T-cell (primary cell): Measurements from ENCODE around the gene RBM18. TPM values are rescaled to one million over a fixed set of nuclear protein-coding genes. Genes with fewer than 3 reads are reported as not detected.

ENCODE experiments used
- ATAC-seq, 4 experiments: fragments of 200-7000 bp in 3 of 4; fragments of 150-1000 bp in 1 of 4; cut with Tn5 transposase; replicated peaks in 1 of 4; 1 replicate in 3 of 4; 2 replicates in 1 of 4; pipeline ENCODE4 v1.10.0; 2021; ENCODE audit warnings: moderate library complexity in 3 of 4, mild to moderate bottlenecking in 2 of 4, moderate number of reproducible peaks in 1 of 4
- CTCF ChIA-PET, 2 donors: fragments of 300-600 bp; sonication (Branson Sonifier 250); formaldehyde crosslinking; loops; one replicate each; lab custom pipeline; 2022; ENCODE audit warnings: antibody characterized with exemption in 2 of 2; lab: Charles Lee
- POLR2A ChIA-PET, 2 donors: fragments of 300-600 bp; sonication (Branson Sonifier 250); formaldehyde crosslinking; loops; one replicate each; lab custom pipeline; 2022; ENCODE audit warnings: antibody characterized with exemption in 2 of 2; lab: Charles Lee
- DNase-seq, 35 experiments: peaks; one replicate each; pipeline versions ENCODE4 v3.0.0 to v3.0.0-alpha.2; 2013 to 2023
- H3K27ac ChIP-seq: one replicate; pipeline ENCODE4 v1.5.1; 2013; ENCODE audit warnings: low read length
- H3K27me3 ChIP-seq, 2 experiments: replicated peaks in 1 of 2; 1 replicate in 1 of 2; 2 replicates in 1 of 2; pipeline versions ENCODE4 v1.6.1 to v1.7.0; 2013; ENCODE audit warnings: low read length in 1 of 2, mixed read lengths in 1 of 2; ENCODE audit not compliant: control insufficient read depth in 2 of 2, insufficient read depth in 2 of 2; ENCODE audit errors: extremely low read depth in 1 of 2
- H3K36me3 ChIP-seq, 2 donors: 1 replicate in 1 of 2; 2 replicates in 1 of 2; pipeline versions ENCODE4 v1.6.1 to v1.7.0; 2013; ENCODE audit warnings: low read length in 1 of 2; ENCODE audit not compliant: control insufficient read depth in 2 of 2, insufficient read depth in 1 of 2; ENCODE audit errors: extremely low read depth in 1 of 2
- H3K4me1 ChIP-seq, 2 experiments: 1 replicate in 1 of 2; 2 replicates in 1 of 2; pipeline versions ENCODE4 v1.6.1 to v1.7.0; 2013; ENCODE audit warnings: low read length in 2 of 2, mixed read lengths in 1 of 2; ENCODE audit not compliant: insufficient read depth in 2 of 2, control insufficient read depth in 1 of 2; ENCODE audit errors: extremely low read depth in 1 of 2
- H3K4me3 ChIP-seq, 2 donors: 1 replicate in 1 of 2; 2 replicates in 1 of 2; pipeline versions ENCODE4 v1.5.1 to v1.7.0; 2013; ENCODE audit warnings: mild to moderate bottlenecking in 2 of 2, low read length in 1 of 2, moderate library complexity in 1 of 2; ENCODE audit not compliant: control insufficient read depth in 1 of 2; ENCODE audit errors: extremely low read depth in 1 of 2
- H3K9me3 ChIP-seq: 2 replicates; pipeline ENCODE4 v1.7.0; 2013
- H3K27ac Mint-ChIP-seq, 2 donors: one replicate each; pipeline ENCODE4 v1.8.0; 2020 to 2021; ENCODE audit warnings: mild to moderate bottlenecking in 2 of 2, mixed read lengths in 2 of 2
- H3K27me3 Mint-ChIP-seq, 2 donors: one replicate each; pipeline ENCODE4 v1.8.0; 2021 to 2022; ENCODE audit warnings: mixed read lengths in 2 of 2
- H3K36me3 Mint-ChIP-seq: one replicate; pipeline ENCODE4 v1.8.0; 2021; ENCODE audit warnings: mixed read lengths
- H3K4me1 Mint-ChIP-seq, 3 donors: one replicate each; pipeline ENCODE4 v1.8.0; 2020 to 2022; ENCODE audit warnings: mixed read lengths in 3 of 3, mild to moderate bottlenecking in 1 of 3
- H3K4me3 Mint-ChIP-seq, 3 donors: one replicate each; pipeline ENCODE4 v1.8.0; 2020 to 2022; ENCODE audit warnings: mild to moderate bottlenecking in 3 of 3, mixed read lengths in 3 of 3, moderate library complexity in 3 of 3
- H3K9me3 Mint-ChIP-seq, 3 donors: one replicate each; pipeline ENCODE4 v1.8.0; 2020 to 2022; ENCODE audit warnings: mixed read lengths in 3 of 3
- WGBS: methylation state at CpG from one replicate; pipeline ENCODE4 v1.1.5; 2013; ENCODE audit warnings: missing lambda C conversion rate; ENCODE audit not compliant: insufficient coverage; 5-methylcytosine and 5-hydroxymethylcytosine counted together
- total RNA-seq, 35 experiments: library from RNA in 6 of 35; stranded (reverse) in 6 of 35; fragments of 120-200 nt in 1 of 35; gene quantifications; one replicate each; pipeline versions ENCODE4 v1.2.1 to v1.2.4 and lab custom pipeline; 2013 to 2026

The RBM18 gene
- total RNA-seq, 5 donors from 2014 or later (not counting 1 experiment from before 2014, with no cell fraction given): 15.8 to 19.9 (median 17.5) TPM

DNA sequence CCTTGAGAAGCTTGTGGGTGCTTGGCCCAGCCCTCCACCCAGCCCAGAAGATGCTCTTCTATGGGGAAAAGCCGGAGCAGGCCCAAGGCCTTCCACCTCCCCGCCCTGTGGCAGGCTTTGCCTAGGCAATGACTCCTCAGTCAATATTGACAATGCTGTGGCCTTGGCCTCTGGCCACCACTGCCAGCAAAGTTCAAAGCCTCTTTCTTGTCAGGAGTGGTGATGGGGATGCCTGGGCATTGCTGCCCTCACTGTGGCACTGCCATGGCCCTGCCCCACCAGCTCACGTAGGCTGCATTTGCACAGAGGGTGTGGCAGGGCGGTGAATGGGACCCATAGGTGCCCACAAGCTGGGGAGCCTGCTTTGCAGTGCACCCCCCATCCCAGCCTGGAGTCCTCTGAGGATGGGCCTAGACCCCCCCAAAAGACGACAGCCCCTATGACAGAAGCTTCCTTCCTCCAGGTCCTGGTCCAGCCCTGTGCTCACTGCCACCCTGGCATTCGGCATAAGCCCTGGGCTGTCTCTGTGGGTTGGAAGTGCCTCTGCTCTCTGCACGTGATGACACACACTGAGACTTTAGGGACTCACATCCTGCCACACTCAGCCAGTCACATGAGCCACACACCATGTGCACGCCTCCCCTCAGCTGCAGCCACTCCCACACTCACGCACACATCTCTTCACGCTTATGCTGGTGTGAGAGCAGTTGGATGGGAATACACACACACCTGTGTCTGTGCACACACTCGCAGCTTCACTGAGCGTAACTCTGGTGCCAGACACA is 73.9 kb downstream of the RBM18 start:
- Mint-ChIP-seq H3K9me3 (no peaks in the 10 kb centered on the region), H3K27ac (no peak overlapping the region), H3K27me3 (no peaks in the 10 kb centered on the region), H3K4me3 (no peak overlapping the region), H3K36me3 (no peaks in the 10 kb centered on the region), H3K4me1 (no peaks in the 10 kb centered on the region)
- 66% methylated on average over 8 of the region's 12 CpGs for WGBS
- DNase-seq (no peak), ATAC-seq (no peak)
- no peaks in the 10 kb centered on the region for H3K36me3 ChIP-seq
- no peaks in the 10 kb centered on the region for H3K9me3 ChIP-seq
- no peak overlapping the region for H3K27ac ChIP-seq
- POLR2A ChIA-PET: no interaction called here
- no peak overlapping the region for H3K4me3 ChIP-seq
- peaks cover 0 to 2% of the 10 kb centered on the region in 2 experiments for H3K27me3 ChIP-seq
- no peaks in the 10 kb centered on the region for H3K4me1 ChIP-seq
- CTCF ChIA-PET: no interaction called here

DNA sequence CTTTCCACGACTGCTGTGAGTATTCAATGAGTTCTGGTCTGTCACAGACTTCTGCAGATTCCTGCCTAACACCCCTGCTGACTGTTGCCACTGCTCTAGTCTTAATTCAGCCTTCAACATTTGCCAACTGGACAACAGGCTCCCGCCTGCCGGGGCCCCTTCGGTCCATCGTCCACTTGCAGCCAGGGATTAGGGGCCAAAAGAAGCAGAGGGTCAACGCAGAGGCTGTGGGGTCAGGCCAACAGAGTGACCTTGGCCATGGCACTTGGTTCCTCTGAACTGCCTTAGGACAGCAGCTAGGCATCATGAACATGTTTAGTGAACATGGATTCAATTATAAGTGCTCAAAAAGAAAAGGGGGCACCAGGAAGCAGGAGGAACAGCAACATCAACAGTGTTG is 76.3 kb downstream of the RBM18 start:
- 91% methylated on average over 6 of the region's 6 CpGs for WGBS
- Mint-ChIP-seq H3K4me1 (no peaks in the 10 kb centered on the region), H3K27me3 (peaks cover under 1 to 1% of the 10 kb centered on the region in 2 donors), H3K36me3 (no peaks in the 10 kb centered on the region), H3K9me3 (no peaks in the 10 kb centered on the region), H3K4me3 (no peak overlapping the region), H3K27ac (no peak overlapping the region)
- Histone ChIP-seq H3K4me1 (no peaks in the 10 kb centered on the region), H3K27ac (no peak overlapping the region), H3K36me3 (no peaks in the 10 kb centered on the region), H3K9me3 (no peaks in the 10 kb centered on the region), H3K27me3 (peaks cover 0 to 2% of the 10 kb centered on the region in 2 experiments), H3K4me3 (no peak overlapping the region)
- CTCF ChIA-PET: interaction anchor here in 1 of 2 donors (0.7 kb wide), 1 partner anchor 71 kb away, joined by 3 read pairs; no protein-coding TSS in a partner anchor
- ATAC-seq: no peak
- POLR2A ChIA-PET: interaction anchor here in 1 of 2 donors (0.7 kb wide), 1 partner anchor 43 kb away, joined by 3 read pairs; no protein-coding TSS in a partner anchor
- no peak for DNase-seq

Other genes with a start within 250 kb of the RBM18 start
- gene TTLL11, start 171.5 kb downstream of the RBM18 start, total RNA-seq: 1 to 10 TPM; 3.4 to 4.8 (median 4.6) TPM
- 10 to 100 TPM; 11.2 to 25.4 (median 18.4) TPM for gene NDUFA8, start 105.1 kb downstream of the RBM18 start, total RNA-seq
- gene MORN5, start 104.9 kb downstream of the RBM18 start, total RNA-seq: not detected
- gene LHX6, start 35.9 kb downstream of the RBM18 start, total RNA-seq: not detected
- 10 to 100 TPM; 27.7 to 34.1 (median 29.1) TPM for gene MRRF, start within 50 bp of the RBM18 start, total RNA-seq
- gene PTGS1, start 106.2 kb upstream of the RBM18 start, total RNA-seq: 1 to 10 TPM in 1 of 5 donors, under 1 TPM in 4; 0.44 to 2.0 (median 0.86) TPM
- not detected for gene OR1J1, start 213.1 kb upstream of the RBM18 start, total RNA-seq
- not detected for gene OR1J2, start 246.0 kb upstream of the RBM18 start, total RNA-seq